ENCODE measurements around the gene MCCD1.

GRCh38 chr6:31525553-31525931, 3.2 kb upstream of the MCCD1 start:
- TF ChIP-seq NANOG (IDR thresholded peaks at IDR 0.05; ENCODE audit: borderline replicate concordance) (no peak), JUNB (IDR thresholded peaks at IDR 0.05; ENCODE audit: unreplicated experiment) (no peak), EZH2 (IDR thresholded peaks at IDR 0.05; ENCODE audit: low read depth, unreplicated experiment) (no peak), POLR2AphosphoS5 (IDR thresholded peaks at IDR 0.05; ENCODE audit: low read depth) (no peak), ETS1 (IDR thresholded peaks at IDR 0.05) (no peak), EZH2phosphoT487 (IDR thresholded peaks at IDR 0.05; ENCODE audit: unreplicated experiment) (no peak), STAT1 (IDR thresholded peaks at IDR 0.05; ENCODE audit: unreplicated experiment) (no peak), CREB1 (CRISPR knock-in tag; IDR thresholded peaks at IDR 0.05; ENCODE audit: low read depth) (no peak), ZNF114 (CRISPR knock-in tag; IDR thresholded peaks at IDR 0.05) (no peak)
- TF ChIP-seq, protein P1, sequence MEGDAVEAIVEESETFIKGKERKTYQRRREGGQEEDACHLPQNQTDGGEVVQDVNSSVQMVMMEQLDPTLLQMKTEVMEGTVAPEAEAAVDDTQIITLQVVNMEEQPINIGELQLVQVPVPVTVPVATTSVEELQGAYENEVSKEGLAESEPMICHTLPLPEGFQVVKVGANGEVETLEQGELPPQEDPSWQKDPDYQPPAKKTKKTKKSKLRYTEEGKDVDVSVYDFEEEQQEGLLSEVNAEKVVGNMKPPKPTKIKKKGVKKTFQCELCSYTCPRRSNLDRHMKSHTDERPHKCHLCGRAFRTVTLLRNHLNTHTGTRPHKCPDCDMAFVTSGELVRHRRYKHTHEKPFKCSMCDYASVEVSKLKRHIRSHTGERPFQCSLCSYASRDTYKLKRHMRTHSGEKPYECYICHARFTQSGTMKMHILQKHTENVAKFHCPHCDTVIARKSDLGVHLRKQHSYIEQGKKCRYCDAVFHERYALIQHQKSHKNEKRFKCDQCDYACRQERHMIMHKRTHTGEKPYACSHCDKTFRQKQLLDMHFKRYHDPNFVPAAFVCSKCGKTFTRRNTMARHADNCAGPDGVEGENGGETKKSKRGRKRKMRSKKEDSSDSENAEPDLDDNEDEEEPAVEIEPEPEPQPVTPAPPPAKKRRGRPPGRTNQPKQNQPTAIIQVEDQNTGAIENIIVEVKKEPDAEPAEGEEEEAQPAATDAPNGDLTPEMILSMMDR (conservative IDR thresholded peaks at IDR 0.05; ENCODE audit: low read depth in 2 of 2), result no peak
- TF ChIP-seq, protein P2, sequence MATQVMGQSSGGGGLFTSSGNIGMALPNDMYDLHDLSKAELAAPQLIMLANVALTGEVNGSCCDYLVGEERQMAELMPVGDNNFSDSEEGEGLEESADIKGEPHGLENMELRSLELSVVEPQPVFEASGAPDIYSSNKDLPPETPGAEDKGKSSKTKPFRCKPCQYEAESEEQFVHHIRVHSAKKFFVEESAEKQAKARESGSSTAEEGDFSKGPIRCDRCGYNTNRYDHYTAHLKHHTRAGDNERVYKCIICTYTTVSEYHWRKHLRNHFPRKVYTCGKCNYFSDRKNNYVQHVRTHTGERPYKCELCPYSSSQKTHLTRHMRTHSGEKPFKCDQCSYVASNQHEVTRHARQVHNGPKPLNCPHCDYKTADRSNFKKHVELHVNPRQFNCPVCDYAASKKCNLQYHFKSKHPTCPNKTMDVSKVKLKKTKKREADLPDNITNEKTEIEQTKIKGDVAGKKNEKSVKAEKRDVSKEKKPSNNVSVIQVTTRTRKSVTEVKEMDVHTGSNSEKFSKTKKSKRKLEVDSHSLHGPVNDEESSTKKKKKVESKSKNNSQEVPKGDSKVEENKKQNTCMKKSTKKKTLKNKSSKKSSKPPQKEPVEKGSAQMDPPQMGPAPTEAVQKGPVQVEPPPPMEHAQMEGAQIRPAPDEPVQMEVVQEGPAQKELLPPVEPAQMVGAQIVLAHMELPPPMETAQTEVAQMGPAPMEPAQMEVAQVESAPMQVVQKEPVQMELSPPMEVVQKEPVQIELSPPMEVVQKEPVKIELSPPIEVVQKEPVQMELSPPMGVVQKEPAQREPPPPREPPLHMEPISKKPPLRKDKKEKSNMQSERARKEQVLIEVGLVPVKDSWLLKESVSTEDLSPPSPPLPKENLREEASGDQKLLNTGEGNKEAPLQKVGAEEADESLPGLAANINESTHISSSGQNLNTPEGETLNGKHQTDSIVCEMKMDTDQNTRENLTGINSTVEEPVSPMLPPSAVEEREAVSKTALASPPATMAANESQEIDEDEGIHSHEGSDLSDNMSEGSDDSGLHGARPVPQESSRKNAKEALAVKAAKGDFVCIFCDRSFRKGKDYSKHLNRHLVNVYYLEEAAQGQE (IDR thresholded peaks at IDR 0.05; ENCODE audit: unreplicated experiment), result no peak

Data from GM23338 (cell line).